H1 (cell line): ENCODE measurements around the gene ASCC2. TPM values are rescaled to one million over a fixed set of nuclear protein-coding genes. Genes with fewer than 3 reads are reported as not detected.

Experiments used
- BACH1 ChIP-seq: IDR thresholded peaks from 2 replicates; pipeline ENCODE4 v1.6.1; 2012; ENCODE audit warnings: low read length, improper control_type of control experiment
- KDM4A ChIP-seq: IDR thresholded peaks from one replicate; pipeline ENCODE4 v1.7.1; 2012; ENCODE audit warnings: low read depth, mild to moderate bottlenecking, moderate library complexity, low read length, inconsistent platforms; ENCODE audit not compliant: severe bottlenecking
- SUZ12 ChIP-seq: fragments of 200-600 bp; sonication (generic); IDR thresholded peaks from 2 replicates; pipeline ENCODE4 v1.6.1; 2012; ENCODE audit warnings: mild to moderate bottlenecking, inconsistent platforms, low read length, moderate library complexity, mixed read lengths
- TEAD4 ChIP-seq: IDR thresholded peaks from 2 replicates; pipeline ENCODE4 v1.6.1; 2012; ENCODE audit warnings: low read depth, low read length, inconsistent platforms, mixed read lengths
- polyA plus RNA-seq, 7 experiments: library from polyadenylated mRNA; depleted of rRNA in 3 of 7; stranded (reverse) in 5 of 7; unstranded in 2 of 7; fragments of >200 nt in 5 of 7; fragments of 200-250 nt in 2 of 7; gene quantifications; 1 replicate in 5 of 7; 2 replicates in 1 of 7; 4 replicates in 1 of 7; pipeline versions ENCODE4 v1.2.1 to v1.2.3, GENCODE V29; 2011 to 2013; ENCODE audit warnings: missing spikeins in 2 of 7, mixed read lengths in 2 of 7
- total RNA-seq: library from RNA; stranded (reverse); fragmentation: NEBNext Ultra II Directional; extraction: Animal tissue kit (Norgen Biotek cat#: 25700); gene quantifications from 2 replicates; pipeline ENCODE4 v1.2.1, GENCODE V29; 2021

Gene ASCC2
- total and polyA plus RNA-seq, 2 of the 8 experiments (the other 6 are each of a cell fraction or from before 2014, with no cell fraction given), result 35.0 to 35.8 TPM

GRCh38 chr22:29839039-29839438, 965 bp upstream of the ASCC2 start (continued):
- TF ChIP-seq KDM4A (no peak), BACH1 (no peak), TEAD4 (no peak), SUZ12 (no peak)
- TF ChIP-seq, all 59 proteins: peak for 0
